Stimulated activated CD8-positive, alpha-beta memory T cell treated with anti-CD3 and anti-CD28 coated beads, Interleukin-12 subunit alpha, Interleukin-12 subunit beta, amount 100 ng/mL, for 24 hours (primary cell): Measurements from ENCODE around the gene COL4A2.
"Not testable (repeated sequence)": the region's sequence is repeated elsewhere in the genome, so short reads cannot be mapped to it uniquely, and the experiment has no call there.

ENCODE experiments used
- DNase-seq: peaks from one replicate; pipeline ENCODE4 v3.0.0-alpha.2; 2020; ENCODE audit errors: extremely low read depth

COL4A2 gene

GRCh38 chr13:110379905-110380341 is 72.8 kb downstream of the COL4A2 start:
- DNase-seq = no peak

GRCh38 chr13:110380359-110381028 is 73.4 kb downstream of the COL4A2 start:
- DNase-seq = no peak

- DNase-seq = no peak
Observed at GRCh38 chr13:110381029-110381360, 73.9 kb downstream of the COL4A2 start.

- DNase-seq = no peak
Observed at GRCh38 chr13:110382229-110382628, 75.1 kb downstream of the COL4A2 start.

- DNase-seq = no peak
Observed at GRCh38 chr13:110382830-110383229, 75.7 kb downstream of the COL4A2 start.

GRCh38 chr13:110387451-110388107 is 80.5 kb downstream of the COL4A2 start:
- DNase-seq = no peak

GRCh38 chr13:110388108-110388943 is 81.2 kb downstream of the COL4A2 start:
- DNase-seq = no peak

- no peak for DNase-seq
Observed at GRCh38 chr13:110390567-110390966, 83.5 kb downstream of the COL4A2 start.

GRCh38 chr13:110391273-110391672 is 84.2 kb downstream of the COL4A2 start:
- DNase-seq = no peak

- DNase-seq = no peak
Observed at GRCh38 chr13:110392510-110393240, 85.6 kb downstream of the COL4A2 start.

GRCh38 chr13:110393761-110394160 is 86.7 kb downstream of the COL4A2 start:
- DNase-seq = no peak

GRCh38 chr13:110394371-110394841 is 87.3 kb downstream of the COL4A2 start:
- no peak for DNase-seq

GRCh38 chr13:110395616-110396015 is 88.5 kb downstream of the COL4A2 start:
- DNase-seq = not testable (repeated sequence)

GRCh38 chr13:110396476-110396875 is 89.4 kb downstream of the COL4A2 start:
- DNase-seq = no peak

GRCh38 chr13:110396913-110397381 is 89.9 kb downstream of the COL4A2 start:
- no peak for DNase-seq

GRCh38 chr13:110397436-110398115 is 90.5 kb downstream of the COL4A2 start:
- no peak for DNase-seq

- no peak for DNase-seq
Observed at GRCh38 chr13:110398564-110399507, 91.8 kb downstream of the COL4A2 start.

- no peak for DNase-seq
Observed at GRCh38 chr13:110399801-110400200, 92.7 kb downstream of the COL4A2 start.

GRCh38 chr13:110400786-110401533 is 93.9 kb downstream of the COL4A2 start:
- no peak for DNase-seq
